ES-I3 (cell line): ENCODE measurements around the gene EPHA2.

Experiments used
- H3K36me3 ChIP-seq: 2 replicates; pipeline ENCODE4 v1.6.1; 2013; ENCODE audit warnings: mild to moderate bottlenecking, low read length, control low read depth, moderate library complexity; ENCODE audit not compliant: insufficient read depth
- H3K4me1 ChIP-seq: 2 replicates; pipeline ENCODE4 v1.6.1; 2013; ENCODE audit warnings: mild to moderate bottlenecking, control low read depth, low read length; ENCODE audit not compliant: insufficient read depth
- H3K9ac ChIP-seq: 2 replicates; pipeline ENCODE4 v1.6.1; 2013; ENCODE audit warnings: low read depth, mild to moderate bottlenecking, low read length, moderate library complexity
- H3K9me3 ChIP-seq: 2 replicates; pipeline ENCODE4 v1.6.1; 2013; ENCODE audit warnings: mild to moderate bottlenecking, low read length, moderate library complexity; ENCODE audit not compliant: control insufficient read depth, insufficient read depth

The EPHA2 gene

DNA sequence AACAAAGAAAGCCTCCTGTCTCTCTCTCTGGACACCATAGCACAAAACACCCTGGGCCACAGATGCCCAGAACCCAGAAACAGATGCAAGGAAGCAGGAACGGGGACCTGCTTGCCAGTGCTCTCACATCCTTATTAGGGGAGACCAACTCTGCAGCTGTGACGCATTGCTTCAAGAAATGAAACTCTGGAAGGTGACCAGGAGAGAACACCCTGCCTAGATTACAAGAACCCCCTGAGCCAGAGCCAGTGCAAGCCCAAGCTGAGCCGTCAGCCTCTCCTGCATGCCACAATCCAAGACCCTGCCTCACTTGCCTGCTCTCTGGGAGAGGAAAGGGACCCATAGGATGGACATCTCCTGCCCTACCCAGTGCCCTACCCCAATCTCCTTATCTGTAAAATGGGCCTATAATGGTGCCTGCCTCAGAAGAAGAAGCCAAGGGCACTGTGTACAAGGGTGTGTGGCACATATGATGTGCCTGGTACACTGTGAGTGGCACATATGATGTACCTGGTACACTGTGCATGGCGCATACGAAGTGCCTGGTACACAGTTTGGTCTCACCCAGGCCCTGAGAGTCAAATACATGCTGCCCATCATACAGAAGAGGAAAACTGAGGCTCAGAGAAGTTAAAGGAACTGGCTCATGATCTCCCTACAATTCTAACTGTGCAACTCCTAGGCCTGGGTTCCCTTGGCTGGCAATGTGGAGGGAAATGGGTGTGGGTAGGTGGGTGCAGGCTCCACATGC, 65.6 kb downstream of the EPHA2 start:
- Histone ChIP-seq H3K4me1 (peaks cover 16% of the 10 kb centered on the region; the same call in 1 of the 2 replicates), H3K9ac (no peak overlapping the region), H3K36me3 (no peaks in the 10 kb centered on the region)

DNA sequence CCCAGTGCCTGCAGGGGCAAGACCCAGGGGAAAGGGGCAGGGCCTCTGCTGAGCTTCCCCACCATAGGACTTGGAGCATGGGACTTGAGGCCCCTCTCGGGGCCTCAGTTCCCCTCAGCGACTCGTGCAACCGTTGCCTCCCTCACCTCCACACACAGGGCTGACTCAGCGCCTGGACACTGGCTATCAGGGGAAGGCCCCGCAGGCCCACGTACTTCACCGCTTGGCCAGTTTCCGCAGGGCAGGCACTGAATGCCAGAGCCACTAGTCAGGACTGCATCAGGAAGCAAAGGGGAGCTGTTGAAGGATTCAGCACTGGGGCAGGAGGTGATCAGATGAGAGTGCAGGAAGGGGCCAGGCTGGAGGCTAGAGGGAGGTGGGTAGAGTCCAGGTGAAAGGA, 66.9 kb downstream of the EPHA2 start:
- H3K9ac ChIP-seq = no peak overlapping the region
- peaks cover 15% of the 10 kb centered on the region; the same call in 1 of the 2 replicates for H3K4me1 ChIP-seq
- no peaks in the 10 kb centered on the region for H3K36me3 ChIP-seq
- H3K9me3 ChIP-seq = no peaks in the 10 kb centered on the region

More for the DNA sequence above, 65.6 kb downstream of the EPHA2 start:
- H3K9me3 ChIP-seq = no peaks in the 10 kb centered on the region

DNA sequence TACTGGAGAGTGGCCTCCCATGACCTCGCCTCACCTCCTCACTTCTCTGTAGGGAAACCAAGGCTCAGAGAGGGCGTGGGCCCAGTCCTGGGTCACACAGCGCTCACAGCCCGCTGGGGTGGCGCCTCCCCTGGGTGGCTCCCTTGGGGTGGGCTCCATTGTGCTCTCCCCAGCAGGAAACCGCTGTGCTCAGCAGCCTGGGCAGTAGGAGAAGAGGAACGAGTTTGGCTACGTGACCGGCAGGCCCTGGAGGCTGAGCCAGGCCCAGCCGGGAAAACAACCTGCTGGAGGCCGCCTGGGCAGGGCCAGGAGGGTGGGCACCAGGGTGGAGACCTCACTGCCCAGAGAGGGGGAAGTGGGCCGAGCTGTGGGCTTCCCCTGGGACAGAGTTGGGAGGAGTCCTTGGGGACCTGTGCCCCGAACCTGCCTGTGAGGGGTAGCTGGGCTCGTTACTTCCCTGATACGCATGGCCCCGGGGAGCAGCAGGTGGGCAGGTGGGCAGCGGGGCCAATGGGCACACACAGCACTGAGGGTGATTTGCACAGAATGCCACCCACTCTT, 67.4 kb downstream of the EPHA2 start:
- Histone ChIP-seq H3K9ac (no peak overlapping the region), H3K4me1 (peaks cover 11% of the 10 kb centered on the region; the same call in 1 of the 2 replicates), H3K36me3 (no peaks in the 10 kb centered on the region), H3K9me3 (no peaks in the 10 kb centered on the region)

DNA sequence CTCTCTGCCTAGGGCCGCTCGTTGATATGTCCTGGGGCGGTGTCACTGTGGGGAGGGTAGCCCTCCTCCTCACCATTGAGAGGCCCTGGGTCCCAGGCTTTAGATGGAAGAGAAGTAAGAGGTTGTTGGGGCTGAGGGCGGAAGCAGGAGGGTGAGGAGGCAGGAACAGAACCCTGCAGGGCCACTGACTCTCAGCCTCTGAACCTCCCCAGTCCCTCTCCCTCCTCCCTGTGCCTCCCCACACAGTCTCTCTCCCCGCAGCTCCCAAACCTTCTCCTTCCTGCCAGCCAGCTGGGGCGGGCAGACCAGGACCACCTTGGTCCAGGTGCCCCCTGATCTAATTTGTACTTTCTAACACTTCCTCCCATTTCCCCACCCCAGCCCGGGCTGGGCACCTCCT, 68.1 kb downstream of the EPHA2 start:
- Histone ChIP-seq H3K36me3 (no peaks in the 10 kb centered on the region), H3K9me3 (no peaks in the 10 kb centered on the region), H3K9ac (no peak overlapping the region), H3K4me1 (peaks cover 11% of the 10 kb centered on the region; the same call in 1 of the 2 replicates)

DNA sequence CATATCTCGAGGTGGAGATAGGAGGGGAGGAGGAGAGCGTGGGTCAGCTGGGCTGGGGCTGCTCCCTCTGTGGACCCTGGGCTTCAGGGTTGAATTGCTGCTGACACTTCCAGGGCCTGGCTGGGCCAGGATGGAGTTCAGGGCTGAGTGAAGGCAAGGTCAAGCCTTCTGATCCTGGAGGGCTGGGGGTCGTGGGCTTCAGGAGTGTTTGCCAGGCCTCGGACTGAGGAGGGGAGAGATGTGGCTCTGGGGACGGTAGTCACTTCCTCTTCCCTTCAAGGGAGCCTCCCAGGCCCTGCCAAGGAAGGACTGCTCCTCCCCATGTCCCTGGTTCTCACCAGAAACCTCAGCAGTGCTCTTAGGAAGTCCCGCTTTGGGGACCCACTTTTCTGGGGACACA, 70.3 kb downstream of the EPHA2 start:
- no peaks in the 10 kb centered on the region for H3K9me3 ChIP-seq
- H3K9ac ChIP-seq = no peak overlapping the region
- peaks cover 11% of the 10 kb centered on the region; the same call in 1 of the 2 replicates for H3K4me1 ChIP-seq
- H3K36me3 ChIP-seq = no peaks in the 10 kb centered on the region

DNA sequence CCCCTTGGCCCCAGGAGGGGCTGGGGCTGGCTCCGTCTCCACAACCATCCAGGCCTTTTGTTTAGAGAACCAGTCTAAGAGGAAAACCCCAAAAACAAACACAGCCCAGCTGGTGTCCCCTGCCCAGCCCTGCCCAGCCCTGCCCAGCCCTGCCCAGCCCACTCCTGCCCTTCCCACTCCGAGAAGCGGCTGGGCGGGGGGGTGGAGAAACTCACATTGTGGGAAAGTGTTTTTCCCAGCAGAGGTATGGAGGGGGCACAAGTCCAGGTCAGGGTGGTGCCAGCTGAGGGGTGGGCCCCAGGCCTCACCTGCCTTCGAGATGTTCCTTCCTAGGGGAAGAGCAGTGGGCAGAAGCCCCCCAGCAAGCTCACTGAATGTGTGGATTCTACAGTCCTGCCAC, 72.4 kb downstream of the EPHA2 start:
- H3K4me1 ChIP-seq = peaks cover 12% of the 10 kb centered on the region; the same call in 1 of the 2 replicates
- no peak overlapping the region for H3K9ac ChIP-seq
- no peaks in the 10 kb centered on the region for H3K36me3 ChIP-seq
- H3K9me3 ChIP-seq = no peaks in the 10 kb centered on the region

DNA sequence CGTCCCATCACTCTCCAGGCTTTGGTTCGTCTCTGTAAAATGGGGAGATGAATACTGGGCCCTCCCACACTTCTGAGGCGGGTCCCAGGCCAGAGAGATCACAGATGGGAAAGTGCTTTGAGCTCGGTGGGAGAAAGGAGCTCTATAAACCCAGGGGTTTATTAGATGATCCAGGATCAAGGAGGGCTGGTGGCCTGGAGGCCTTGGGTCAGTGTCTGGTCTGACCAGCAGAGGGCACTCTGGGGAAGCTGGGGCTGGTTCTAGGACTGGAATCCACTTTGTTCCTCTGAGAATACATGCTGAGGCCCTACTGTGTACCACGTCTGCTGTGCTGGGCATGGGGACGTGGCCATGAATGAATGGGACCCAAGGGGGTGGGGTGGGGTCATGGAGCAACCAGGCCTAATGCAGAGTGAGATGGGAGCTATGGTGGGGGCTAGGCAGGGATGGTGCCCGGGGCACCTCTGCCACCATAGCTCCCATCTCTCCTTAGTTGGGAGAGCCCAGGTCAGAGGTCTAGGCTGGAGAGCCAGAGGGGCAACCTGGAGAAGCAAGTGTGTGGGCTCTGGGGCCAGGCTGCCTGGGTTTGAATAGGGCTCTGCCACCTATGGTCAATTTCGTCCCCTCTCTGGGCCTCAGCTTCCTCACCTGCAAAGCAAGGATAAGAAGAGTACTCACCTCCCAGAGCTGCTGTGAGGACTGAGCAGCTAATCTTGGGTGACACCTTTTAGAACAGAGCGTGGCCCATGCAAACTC, 73.4 kb downstream of the EPHA2 start:
- peaks cover 5% of the 10 kb centered on the region; the same call in 1 of the 2 replicates for H3K4me1 ChIP-seq
- no peaks in the 10 kb centered on the region for H3K36me3 ChIP-seq
- no peaks in the 10 kb centered on the region for H3K9me3 ChIP-seq
- no peak overlapping the region for H3K9ac ChIP-seq

DNA sequence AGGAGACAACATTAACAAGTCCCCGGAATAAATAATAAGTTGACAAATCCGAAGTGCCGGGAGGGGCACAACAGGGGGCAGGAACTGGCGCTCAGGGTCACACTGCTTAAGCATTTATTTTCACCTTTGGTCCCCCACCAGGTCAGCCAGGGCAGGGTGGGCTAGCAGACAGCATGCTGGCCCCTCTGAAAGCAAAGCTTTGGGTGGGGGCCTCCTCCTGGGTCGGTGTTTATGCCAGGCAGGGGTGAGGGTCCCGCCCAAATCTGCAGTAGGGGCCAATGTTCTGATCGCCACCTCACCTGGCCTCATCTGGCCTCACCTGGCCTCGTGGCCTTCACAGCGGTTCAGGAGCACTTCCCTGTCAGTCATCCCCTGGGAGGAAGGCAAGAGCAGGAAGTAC, 74.2 kb downstream of the EPHA2 start:
- no peaks in the 10 kb centered on the region for H3K9me3 ChIP-seq
- no peaks in the 10 kb centered on the region for H3K36me3 ChIP-seq
- H3K9ac ChIP-seq = no peak overlapping the region
- H3K4me1 ChIP-seq = peaks cover 5% of the 10 kb centered on the region; the same call in 1 of the 2 replicates

DNA sequence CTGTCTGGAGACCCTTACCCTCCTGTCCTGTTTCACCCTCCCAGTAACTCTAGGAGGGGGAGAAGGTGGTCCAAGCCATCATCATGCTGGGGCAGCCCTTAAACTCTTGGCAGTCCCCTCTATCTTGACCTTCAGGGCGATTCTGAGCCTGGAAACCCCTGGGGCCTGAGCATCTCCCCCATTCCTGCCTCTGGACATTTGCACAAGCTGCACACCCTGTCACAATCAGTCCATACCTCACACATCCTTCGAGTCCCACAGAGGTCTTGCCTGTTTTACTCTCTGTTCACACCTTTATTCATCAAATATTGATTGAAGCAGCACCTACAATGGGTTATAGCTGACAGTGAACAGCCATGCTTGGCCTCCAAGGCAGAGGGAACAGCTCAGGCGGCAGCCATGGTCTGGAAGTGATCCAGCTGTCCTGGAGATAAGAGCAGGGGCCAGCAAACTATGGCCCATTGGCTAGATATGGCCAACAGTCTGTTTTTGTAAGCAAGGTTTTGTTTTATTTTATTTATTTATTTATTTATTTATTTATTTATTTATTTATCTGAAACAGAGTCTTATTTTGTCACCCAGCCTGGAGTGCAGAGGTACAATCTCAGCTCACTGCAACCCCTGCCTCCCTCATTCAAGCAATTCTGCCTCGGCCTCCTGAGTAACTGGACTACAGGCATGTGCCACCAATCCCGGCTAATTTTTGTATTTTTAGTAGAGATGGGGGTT, 75.3 kb downstream of the EPHA2 start:
- no peaks in the 10 kb centered on the region for H3K36me3 ChIP-seq

DNA sequence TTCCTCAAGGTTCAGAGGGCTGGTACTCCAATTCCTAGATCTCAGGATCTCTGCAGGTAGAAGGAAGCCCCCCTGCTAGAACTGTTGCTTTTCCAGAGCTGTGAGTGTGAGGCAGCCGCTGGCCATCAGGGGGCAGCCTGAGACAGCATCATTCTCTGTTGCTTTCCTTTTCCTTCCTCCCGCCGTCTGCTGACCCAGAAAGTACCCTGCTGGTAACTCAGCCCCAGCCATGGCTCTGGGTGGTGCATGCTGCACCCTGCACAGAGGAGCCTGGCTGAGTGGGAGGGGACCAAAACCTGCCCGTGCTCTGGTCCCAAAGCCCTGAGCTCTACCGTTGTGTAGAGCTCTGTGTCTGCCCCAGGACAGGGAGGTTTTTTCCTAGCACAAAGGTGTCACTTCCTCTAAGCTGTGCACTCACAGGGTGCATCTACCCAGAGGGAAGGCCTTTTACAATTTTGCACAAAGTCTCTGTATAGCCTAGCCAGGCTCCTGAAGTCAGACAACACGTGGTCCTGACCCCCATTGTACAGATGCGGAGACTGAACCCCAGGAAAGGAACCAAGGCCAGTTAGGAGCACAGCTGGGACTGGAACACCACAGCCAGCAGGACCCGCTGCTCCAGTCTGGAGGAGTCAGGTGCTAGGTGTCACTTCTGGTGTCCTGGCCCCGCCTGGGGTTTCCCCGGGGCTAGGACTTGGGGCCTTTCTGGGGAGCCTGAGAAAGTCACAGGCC, 76.8 kb downstream of the EPHA2 start:
- Histone ChIP-seq H3K4me1 (peaks cover 5% of the 10 kb centered on the region; the same call in 1 of the 2 replicates), H3K36me3 (no peaks in the 10 kb centered on the region), H3K9me3 (no peaks in the 10 kb centered on the region), H3K9ac (no peak overlapping the region)

More for the DNA sequence above, 75.3 kb downstream of the EPHA2 start:
- Histone ChIP-seq H3K4me1 (peaks cover 5% of the 10 kb centered on the region; the same call in 1 of the 2 replicates), H3K9me3 (no peaks in the 10 kb centered on the region), H3K9ac (no peak overlapping the region)

DNA sequence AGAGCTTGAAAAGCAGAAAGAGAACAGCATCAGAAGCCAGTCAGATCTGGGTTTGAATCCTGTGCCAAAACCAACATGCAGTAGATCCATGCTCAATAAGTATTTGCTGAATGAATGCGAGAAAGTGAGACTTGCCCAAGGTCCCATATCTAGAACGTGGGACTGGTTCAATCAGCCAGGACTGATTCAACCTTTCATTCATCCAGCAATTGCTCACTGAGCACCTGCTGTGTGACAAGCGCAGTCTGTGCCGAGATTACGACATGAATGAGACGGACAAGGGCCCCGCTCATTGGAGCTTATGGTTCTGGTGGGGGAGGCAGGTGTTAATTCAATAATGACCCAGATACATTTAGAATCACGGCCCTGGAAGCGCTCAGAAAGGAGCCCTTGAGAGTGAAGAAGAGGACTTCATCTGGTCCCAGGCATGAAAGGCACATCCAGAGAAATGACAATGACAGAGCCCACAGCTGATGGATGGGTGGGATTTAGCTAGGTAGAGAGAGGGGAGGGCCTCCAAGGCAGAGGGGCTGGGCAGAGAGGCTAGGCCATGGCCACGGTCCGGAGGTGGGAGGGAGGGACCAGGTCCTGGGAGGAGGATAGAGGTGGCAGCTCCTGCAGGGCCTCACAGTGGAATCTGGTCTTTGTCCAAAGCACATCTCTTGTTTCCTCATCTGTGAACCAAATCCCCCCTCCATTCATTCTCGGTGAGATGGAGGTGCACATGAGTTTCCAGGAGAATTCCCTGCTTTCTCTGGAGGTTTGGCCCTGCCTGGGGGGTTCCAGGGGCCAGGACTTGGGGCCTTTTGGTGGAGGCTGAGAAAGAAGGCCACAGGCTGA, 78.2 kb downstream of the EPHA2 start:
- peaks cover 5% of the 10 kb centered on the region; the same call in 1 of the 2 replicates for H3K4me1 ChIP-seq
- no peak overlapping the region for H3K9ac ChIP-seq
- no peaks in the 10 kb centered on the region for H3K36me3 ChIP-seq
- H3K9me3 ChIP-seq = no peaks in the 10 kb centered on the region

DNA sequence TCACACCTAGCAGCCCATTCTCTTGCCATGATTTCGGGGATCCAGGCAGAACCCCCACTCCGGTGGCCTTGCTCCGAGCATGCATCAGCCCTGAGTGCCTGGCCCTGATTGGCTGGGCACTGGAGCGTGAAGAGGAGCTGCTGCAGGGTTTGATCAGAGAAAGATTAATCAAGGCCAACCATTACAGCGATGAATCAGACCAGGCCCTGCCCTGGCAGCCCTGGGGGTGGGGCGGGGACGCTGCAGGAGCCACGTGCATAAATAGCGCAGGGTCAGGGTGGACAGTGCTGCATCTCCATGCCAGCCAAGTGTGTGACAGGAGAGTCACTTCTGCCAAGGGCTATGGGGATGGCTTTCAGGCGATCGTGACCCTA, 79.0 kb downstream of the EPHA2 start:
- no peak overlapping the region for H3K9ac ChIP-seq
- H3K4me1 ChIP-seq = peaks cover 5% of the 10 kb centered on the region; the same call in 1 of the 2 replicates
- H3K9me3 ChIP-seq = no peaks in the 10 kb centered on the region
- no peaks in the 10 kb centered on the region for H3K36me3 ChIP-seq
